GM18498 (cell line): ENCODE measurements around the gene CRB2.
A peak's percentile ranks its signal among the peaks of the same experiment; 100 is the strongest.

Experiments used
- ATAC-seq: cut with Tn5 transposase; IDR thresholded peaks from one replicate; pipeline ENCODE4 v1.9.1; 2021; ENCODE audit warnings: mild to moderate bottlenecking, moderate library complexity; ENCODE audit not compliant: unreplicated experiment

Gene CRB2

GRCh38 chr9:123419091-123419490 is 63.1 kb downstream of the CRB2 start:
- ATAC-seq: no peak

- ATAC-seq: no peak
These were observed 64.0 kb downstream of the CRB2 start for GRCh38 chr9:123419721-123420591.

- ATAC-seq: no peak
These were observed 64.7 kb downstream of the CRB2 start for GRCh38 chr9:123420592-123421111.

- no peak for ATAC-seq
These were observed 65.2 kb downstream of the CRB2 start for GRCh38 chr9:123421186-123421585.

GRCh38 chr9:123421801-123422455 is 65.9 kb downstream of the CRB2 start:
- ATAC-seq: no peak

GRCh38 chr9:123422635-123423310 is 66.8 kb downstream of the CRB2 start:
- no peak for ATAC-seq

GRCh38 chr9:123423311-123423640 is 67.3 kb downstream of the CRB2 start:
- ATAC-seq: no peak

GRCh38 chr9:123424131-123424530 is 68.1 kb downstream of the CRB2 start:
- no peak for ATAC-seq

GRCh38 chr9:123424552-123425225 is 68.7 kb downstream of the CRB2 start:
- no peak for ATAC-seq

- ATAC-seq: no peak
These were observed 69.3 kb downstream of the CRB2 start for GRCh38 chr9:123425261-123425821.

GRCh38 chr9:123425836-123426365 is 69.9 kb downstream of the CRB2 start:
- ATAC-seq: no peak

- peak; percentile 86 for ATAC-seq
These were observed 70.4 kb downstream of the CRB2 start for GRCh38 chr9:123426406-123426805.
